HG03066 (cell line): ENCODE measurements around the gene IGFL1.
"Not testable (repeated sequence)": the region's sequence is repeated elsewhere in the genome, so short reads cannot be mapped to it uniquely, and the experiment has no call there.

Experiments used
- ATAC-seq: cut with Tn5 transposase; IDR thresholded peaks from one replicate; pipeline ENCODE4 v1.9.1; 2021; ENCODE audit warnings: low read depth; ENCODE audit not compliant: unreplicated experiment

Gene IGFL1

GRCh38 chr19:46201454-46202310 is 27.9 kb upstream of the IGFL1 start:
- ATAC-seq: no peak

DNA sequence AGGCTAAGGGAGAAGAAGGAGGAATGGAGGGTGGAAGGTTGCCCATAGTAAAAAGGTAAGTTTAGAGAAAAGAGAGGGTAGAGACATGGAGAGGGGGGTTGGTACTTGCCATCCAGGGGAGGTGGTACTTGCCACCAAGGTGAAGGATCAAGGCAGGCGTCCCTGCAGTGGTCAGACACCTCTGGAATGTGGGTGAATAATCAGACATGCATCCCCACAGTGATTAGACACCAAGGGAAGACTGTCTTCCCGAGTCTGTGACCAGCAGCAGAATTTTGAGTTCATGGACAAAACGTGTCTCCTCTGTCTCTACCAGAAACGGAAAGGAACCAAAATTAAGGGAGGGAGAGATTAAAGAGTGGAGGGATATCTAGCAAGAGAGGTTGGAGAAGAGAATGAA is 27.1 kb upstream of the IGFL1 start:
- no peak for ATAC-seq

GRCh38 chr19:46202872-46203860 is 26.4 kb upstream of the IGFL1 start:
- no peak for ATAC-seq

- no peak for ATAC-seq
Measured at GRCh38 chr19:46204008-46204407, 25.5 kb upstream of the IGFL1 start.

GRCh38 chr19:46205183-46205984 is 24.2 kb upstream of the IGFL1 start:
- ATAC-seq: no peak

- ATAC-seq: no peak
Measured at GRCh38 chr19:46206176-46206575, 23.4 kb upstream of the IGFL1 start.

- ATAC-seq: no peak
Measured at GRCh38 chr19:46206682-46207081, 22.9 kb upstream of the IGFL1 start.

GRCh38 chr19:46207858-46208257 is 21.7 kb upstream of the IGFL1 start:
- not testable (repeated sequence) for ATAC-seq

DNA sequence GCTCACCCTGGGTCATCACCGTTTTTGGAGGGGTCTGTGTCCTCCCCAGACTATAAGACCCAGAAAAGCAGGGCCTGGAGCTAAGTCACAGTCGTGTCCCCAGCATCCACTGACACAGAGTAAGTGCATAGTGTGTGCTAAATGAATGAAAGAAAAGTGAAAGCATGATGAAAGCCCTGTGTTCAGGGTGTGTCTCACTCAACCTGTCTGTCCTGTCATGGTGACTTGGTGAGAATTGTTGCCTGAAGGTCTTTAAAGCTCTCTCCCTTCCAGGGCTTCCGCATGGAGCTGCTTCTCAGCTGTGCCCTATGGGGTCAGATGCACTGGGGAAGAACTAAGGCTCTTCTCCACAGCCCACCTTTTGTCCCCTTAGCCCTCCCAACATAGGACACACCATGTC is 20.5 kb upstream of the IGFL1 start:
- no peak for ATAC-seq

- no peak for ATAC-seq
Measured at GRCh38 chr19:46209472-46209871, 20.1 kb upstream of the IGFL1 start.

GRCh38 chr19:46210669-46211068 is 18.9 kb upstream of the IGFL1 start:
- ATAC-seq: no peak

GRCh38 chr19:46211201-46211881 is 18.2 kb upstream of the IGFL1 start:
- no peak for ATAC-seq

- not testable (repeated sequence) for ATAC-seq
Measured at GRCh38 chr19:46212592-46212991, 16.9 kb upstream of the IGFL1 start.

GRCh38 chr19:46213156-46213555 is 16.4 kb upstream of the IGFL1 start:
- no peak for ATAC-seq

GRCh38 chr19:46213806-46214205 is 15.7 kb upstream of the IGFL1 start:
- no peak for ATAC-seq

DNA sequence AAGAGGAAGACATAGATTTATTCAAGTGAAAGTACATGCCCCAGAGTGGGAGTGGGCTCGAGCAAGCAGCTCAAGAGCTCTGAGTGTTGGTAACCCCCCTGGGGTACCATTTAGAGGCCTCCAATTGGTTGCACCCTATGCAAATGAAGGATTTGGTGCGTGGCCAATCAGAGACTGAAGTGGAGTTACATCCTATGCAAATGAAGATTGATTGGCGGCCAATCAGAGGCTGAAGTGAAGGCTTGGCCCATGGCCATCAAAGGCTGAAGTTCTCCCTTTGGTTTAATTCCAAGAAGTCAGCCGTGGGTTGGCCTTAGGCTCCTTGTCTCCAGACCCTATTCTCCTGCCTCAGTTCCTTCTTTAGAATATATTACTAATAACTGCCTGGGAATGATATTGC is 12.9 kb upstream of the IGFL1 start:
- no peak for ATAC-seq

GRCh38 chr19:46217476-46217875 is 12.1 kb upstream of the IGFL1 start:
- ATAC-seq: no peak

- ATAC-seq: no peak
Measured at GRCh38 chr19:46218160-46218559, 11.4 kb upstream of the IGFL1 start.

- no peak for ATAC-seq
Measured at GRCh38 chr19:46220038-46220615, 9.4 kb upstream of the IGFL1 start.

- no peak for ATAC-seq
Measured at GRCh38 chr19:46221152-46221551, 8.4 kb upstream of the IGFL1 start.
